AG10803 (cell line): ENCODE results near the gene PGC.

ENCODE experiments used
- DNase-seq: peaks from one replicate; pipeline ENCODE4 v3.0.0; 2010; ENCODE audit warnings: low read depth
- H3K4me3 ChIP-seq: 2 replicates; pipeline ENCODE4 v1.5.1; 2011; ENCODE audit warnings: mild to moderate bottlenecking, low read length, control low read depth
- CTCF ChIP-seq: conservative IDR thresholded peaks from 2 replicates; pipeline ENCODE4 v1.5.1; 2011; ENCODE audit warnings: mild to moderate bottlenecking, low read length, control low read depth, inconsistent platforms

PGC gene

DNA sequence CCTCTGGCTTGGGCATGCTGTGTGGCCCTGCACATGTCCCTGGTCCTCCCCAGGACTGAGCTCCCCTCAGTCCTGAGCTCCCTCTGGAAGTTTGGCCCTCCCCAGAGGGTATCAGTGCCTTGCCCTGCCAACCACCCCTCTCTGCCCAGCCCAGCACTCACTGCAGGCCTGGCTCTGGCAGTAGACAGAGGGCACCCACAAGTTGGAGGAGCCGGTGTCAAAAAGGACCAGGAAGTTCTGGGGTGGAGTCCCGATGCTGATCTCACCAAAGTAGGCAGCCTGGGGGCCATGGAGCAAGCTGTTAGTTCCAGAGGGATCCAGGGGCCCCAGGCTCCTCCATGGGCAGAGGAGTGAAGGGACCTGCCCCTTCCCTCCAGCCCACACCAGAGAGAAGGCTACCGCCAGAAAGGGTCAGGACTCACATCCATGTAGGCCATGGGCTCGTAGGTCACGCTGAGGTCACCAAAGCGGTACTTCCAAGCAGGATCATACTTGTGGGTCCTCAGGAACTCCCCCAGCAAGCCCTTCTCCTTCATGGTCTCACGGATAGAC, 2.9 kb downstream of the PGC start:
- DNase-seq, result no peak
- H3K4me3 ChIP-seq, result no peak overlapping the region
- TF ChIP-seq CTCF, result no peak

DNA sequence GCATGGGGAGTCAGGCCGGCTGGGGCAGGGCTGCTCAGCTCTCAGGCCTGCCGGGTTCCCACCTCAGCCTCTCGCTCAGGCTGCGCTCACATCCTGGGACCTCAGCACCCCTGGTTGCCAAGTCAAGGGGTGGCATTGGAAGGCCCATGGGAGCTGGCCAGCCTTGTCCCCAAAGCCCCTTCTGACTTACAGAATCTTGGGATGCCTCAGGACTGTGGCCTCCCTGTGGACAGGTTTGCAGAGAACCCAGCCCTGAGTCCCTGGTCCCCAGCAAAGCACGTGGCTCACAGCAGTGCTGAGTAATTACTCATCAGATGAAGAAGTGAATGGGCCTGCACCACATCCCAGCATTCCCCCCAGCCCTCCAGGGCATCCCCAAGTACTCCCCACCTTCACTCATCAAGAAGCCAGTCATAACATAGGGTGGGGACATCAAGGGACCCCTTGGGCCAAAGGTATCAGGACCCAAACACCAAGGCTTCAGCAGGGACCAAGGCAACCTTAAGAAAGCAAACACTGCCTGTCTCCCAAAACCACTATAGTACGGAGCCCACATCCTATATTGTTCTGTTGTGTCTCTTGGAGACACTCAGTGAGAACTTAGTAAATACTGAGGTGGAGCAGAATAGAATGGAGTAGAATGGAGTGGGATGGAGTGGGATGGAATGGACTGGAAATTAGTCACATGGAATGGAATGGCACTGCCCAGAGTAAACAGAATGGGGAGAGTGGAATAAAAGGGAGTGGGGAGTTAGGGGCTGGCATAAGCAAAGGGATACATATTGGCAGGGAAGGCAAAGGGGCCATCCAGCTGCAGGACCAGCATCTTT, 3.6 kb downstream of the PGC start:
- DNase-seq, result no peak
- TF ChIP-seq CTCF, result no peak
- H3K4me3 ChIP-seq, result no peak overlapping the region

- no peak for TF ChIP-seq CTCF
- DNase-seq, result no peak
- H3K4me3 ChIP-seq, result no peak overlapping the region
These were observed 5.3 kb downstream of the PGC start for GRCh38 chr6:41741625-41742490.

DNA sequence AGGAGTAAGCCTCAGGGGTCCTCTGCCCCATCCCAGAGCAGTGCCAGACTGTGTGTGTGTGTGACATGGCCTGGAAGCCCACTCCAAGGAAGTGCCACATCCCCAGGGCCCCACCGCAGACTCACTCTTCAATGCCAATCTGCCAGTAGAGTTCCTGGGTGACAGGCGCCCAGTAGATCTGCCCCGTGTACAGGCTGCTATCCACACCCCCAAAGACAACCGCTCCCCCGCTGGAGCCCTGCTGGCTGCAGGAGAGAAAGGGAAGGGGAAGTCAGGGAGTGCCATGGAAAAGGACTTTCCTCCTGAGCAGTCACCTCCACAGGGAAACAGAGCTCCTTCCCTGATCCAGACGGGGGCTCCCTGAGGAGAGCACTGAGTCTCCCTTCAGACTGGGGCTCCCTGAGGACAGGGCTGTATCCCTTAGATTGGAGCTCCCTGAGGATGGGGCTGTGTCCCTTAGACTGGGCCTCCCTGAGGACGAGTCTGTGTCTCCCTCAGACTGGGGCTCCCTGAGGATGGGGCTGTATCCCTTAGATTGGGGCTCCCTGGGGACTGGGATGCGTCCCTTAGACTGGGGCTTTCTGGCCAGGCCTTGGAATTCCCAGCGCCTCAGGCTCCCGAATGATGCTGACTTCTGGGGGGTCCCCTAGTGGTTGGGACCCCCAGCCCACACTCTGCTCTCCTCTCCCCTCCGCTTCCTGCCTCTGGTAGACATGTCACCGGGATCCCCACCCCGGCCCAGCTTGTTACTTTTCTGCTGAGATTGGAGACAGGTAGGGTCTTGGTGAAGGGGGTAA, 6.6 kb downstream of the PGC start:
- H3K4me3 ChIP-seq, result no peak overlapping the region
- no peak for TF ChIP-seq CTCF
- DNase-seq, result no peak

- no peak for TF ChIP-seq CTCF
- no peak overlapping the region for H3K4me3 ChIP-seq
- no peak for DNase-seq
These were observed 8.2 kb downstream of the PGC start for GRCh38 chr6:41739041-41739440.

GRCh38 chr6:41737591-41738130, 9.5 kb downstream of the PGC start:
- no peak overlapping the region for H3K4me3 ChIP-seq
- TF ChIP-seq CTCF, result no peak
- DNase-seq, result no peak
